CD4-positive, alpha-beta T cell (primary cell): ENCODE measurements around the gene ITGA2B. TPM values are rescaled to one million over a fixed set of nuclear protein-coding genes. Genes with fewer than 3 reads are reported as not detected.

Experiments
- ATAC-seq: fragments of 200-7000 bp; cut with Tn5 transposase; one replicate; pipeline ENCODE4 v1.10.0; 2022; ENCODE audit warnings: mild to moderate bottlenecking; ENCODE audit not compliant: poor library complexity
- CTCF ChIA-PET: fragments of 350-600 bp; sonication (Branson Sonifier 250); formaldehyde crosslinking; loops from one replicate; lab custom pipeline; 2021; ENCODE audit warnings: antibody characterized with exemption, inconsistent platforms; lab: Charles Lee
- POLR2A ChIA-PET: fragments of 350-600 bp; sonication (Branson Sonifier 250); formaldehyde crosslinking; loops from one replicate; lab custom pipeline; 2021; ENCODE audit warnings: antibody characterized with exemption, inconsistent platforms; lab: Charles Lee
- DNase-seq, 14 experiments: peaks; one replicate each; pipeline ENCODE4 v3.0.0-alpha.2; 2013 to 2020; ENCODE audit warnings: mixed read lengths in 2 of 14
- H3K27ac ChIP-seq, 2 donors: one replicate each; pipeline versions ENCODE4 v1.5.1 to v1.7.0; 2013; ENCODE audit warnings: low read length in 2 of 2, low read depth in 1 of 2, mild to moderate bottlenecking in 1 of 2
- H3K27me3 ChIP-seq, 2 experiments: 1 replicate in 1 of 2; 2 replicates in 1 of 2; pipeline versions ENCODE4 v1.6.1 to v1.7.0; 2013; ENCODE audit warnings: low read length in 2 of 2, control low read depth in 1 of 2, mild to moderate bottlenecking in 1 of 2, moderate library complexity in 1 of 2; ENCODE audit not compliant: insufficient read depth in 2 of 2, control insufficient read depth in 1 of 2
- H3K36me3 ChIP-seq: one replicate; pipeline ENCODE4 v1.6.1; 2013; ENCODE audit warnings: low read length, control low read depth; ENCODE audit not compliant: insufficient read depth
- H3K4me1 ChIP-seq: one replicate; pipeline ENCODE4 v1.6.1; 2013; ENCODE audit warnings: low read length, control low read depth; ENCODE audit not compliant: insufficient read depth
- H3K4me3 ChIP-seq: one replicate; pipeline ENCODE4 v1.5.1; 2013; ENCODE audit warnings: mild to moderate bottlenecking, low read length, moderate library complexity
- H3K9me3 ChIP-seq, 2 experiments: 1 replicate in 1 of 2; 2 replicates in 1 of 2; pipeline versions ENCODE4 v1.6.1 to v1.7.0; 2013; ENCODE audit warnings: low read length in 2 of 2, mild to moderate bottlenecking in 2 of 2, control low read depth in 1 of 2, moderate library complexity in 1 of 2; ENCODE audit not compliant: control insufficient read depth in 1 of 2, insufficient read depth in 1 of 2
- H3K27ac Mint-ChIP-seq: one replicate; pipeline ENCODE4 v1.8.0; 2020; ENCODE audit warnings: mixed read lengths
- H3K27me3 Mint-ChIP-seq: one replicate; pipeline ENCODE4 v1.8.0; 2021; ENCODE audit warnings: mixed read lengths
- H3K36me3 Mint-ChIP-seq: one replicate; pipeline ENCODE4 v1.8.0; 2021; ENCODE audit warnings: low read depth, mixed read lengths
- H3K4me1 Mint-ChIP-seq: one replicate; pipeline ENCODE4 v1.8.0; 2021; ENCODE audit warnings: low read depth, mixed read lengths
- H3K4me3 Mint-ChIP-seq: one replicate; pipeline ENCODE4 v1.8.0; 2020; ENCODE audit warnings: mild to moderate bottlenecking, mixed read lengths
- H3K9me3 Mint-ChIP-seq: one replicate; pipeline ENCODE4 v1.8.0; 2020; ENCODE audit warnings: mixed read lengths
- CTCF ChIP-seq: fragments of 200-600 bp; IDR thresholded peaks from one replicate; pipeline ENCODE4 v1.8.0; 2022; ENCODE audit warnings: antibody characterized with exemption, mild to moderate bottlenecking
- intact Hi-C, 2 experiments: fragments of 100-400 bp; cut with DNase I in 1 of 2; cut with micrococcal nuclease in 1 of 2; formaldehyde crosslinking; loops; one replicate each; pipeline versions ENCODE4 v1.15.1 to v1.9.0; 2023 to 2025; cut with DNase I, micrococcal nuclease
- total RNA-seq, 174 experiments: library from RNA in 2 of 174; stranded (reverse) in 2 of 174; gene quantifications; one replicate each; pipeline ENCODE4 v1.2.3 and lab custom pipeline; 2021 to 2026

Gene ITGA2B
- total RNA-seq, 2 experiments from 2014 or later: 0.85 to 0.87 TPM

- Histone ChIP-seq H3K4me3 (peak overlapping the region; percentile 66), H3K4me1 (peaks cover 21% of the 10 kb centered on the region), H3K27ac (no peak overlapping the region), H3K36me3 (no peaks in the 10 kb centered on the region), H3K9me3 (peaks cover 0 to 6% of the 10 kb centered on the region in 2 experiments), H3K27me3 (peaks cover 9 to 18% of the 10 kb centered on the region in 2 experiments)
- peak; percentile 69 to 92 (median 81) for DNase-seq
- intact Hi-C loops: no loop called here
- H3K4me3 Mint-ChIP-seq: peak overlapping the region; percentile 84
- peaks cover 26% of the 10 kb centered on the region for H3K27me3 Mint-ChIP-seq
- TF ChIP-seq CTCF: no peak
- no peak overlapping the region for H3K27ac Mint-ChIP-seq
- POLR2A ChIA-PET: interaction anchor here (2.1 kb wide), 1 partner anchor 11 kb away, joined by 7 read pairs; no protein-coding TSS in a partner anchor
- peak; percentile 93 for ATAC-seq
- H3K9me3 Mint-ChIP-seq: no peaks in the 10 kb centered on the region
- H3K36me3 Mint-ChIP-seq: no peaks in the 10 kb centered on the region
- CTCF ChIA-PET: interaction anchor here (0.6 to 1.4 kb wide), 4 partner anchors 13 to 390 kb away, joined by 3 to 5 read pairs (median 4); partner anchors contain the start of genes FAM171A2 and GPATCH8
- peaks cover 12% of the 10 kb centered on the region for H3K4me1 Mint-ChIP-seq
Measured at GRCh38 chr17:44385287-44386181, 3.9 kb downstream of the ITGA2B start.

DNA sequence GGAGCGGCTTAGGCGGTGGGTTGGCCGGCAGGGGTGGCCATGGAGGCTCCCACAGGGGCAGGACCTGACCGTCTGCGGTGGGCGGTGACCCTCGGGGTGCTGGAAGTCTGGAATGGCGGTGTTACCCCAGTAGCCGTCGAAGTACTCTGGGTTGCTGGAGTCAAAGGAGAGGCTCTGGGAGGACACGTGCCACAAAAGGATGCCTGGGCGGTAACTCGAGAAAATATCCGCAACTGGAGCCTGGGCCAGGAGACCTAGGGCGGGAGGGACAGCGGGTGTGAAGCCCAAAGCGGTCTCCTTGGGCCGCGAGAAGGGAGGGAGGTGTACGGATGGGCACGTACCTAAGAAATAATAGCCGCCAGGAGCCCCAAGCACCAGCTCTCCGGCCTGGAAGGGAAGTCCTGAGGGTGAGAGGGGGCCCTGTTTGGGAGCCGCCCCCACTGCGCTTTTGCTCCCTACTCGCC lies 4.6 kb downstream of the ITGA2B start:
- no peak overlapping the region for H3K27ac ChIP-seq

More for the DNA sequence above, 4.6 kb downstream of the ITGA2B start:
- H3K9me3 Mint-ChIP-seq: no peaks in the 10 kb centered on the region
- Histone ChIP-seq H3K4me3 (peak overlapping the region; percentile 66), H3K27me3 (peaks cover 9 to 18% of the 10 kb centered on the region in 2 experiments), H3K36me3 (no peaks in the 10 kb centered on the region), H3K9me3 (peaks cover 0 to 6% of the 10 kb centered on the region in 2 experiments), H3K4me1 (peaks cover 21% of the 10 kb centered on the region)
- no peak for DNase-seq
- no peak for TF ChIP-seq CTCF
- no peak overlapping the region for H3K27ac Mint-ChIP-seq
- peak; percentile 3 for ATAC-seq
- CTCF ChIA-PET: interaction anchor here (0.6 to 1.4 kb wide), 4 partner anchors 14 to 391 kb away, joined by 3 to 5 read pairs (median 4); partner anchors contain the start of genes FAM171A2 and GPATCH8
- no peaks in the 10 kb centered on the region for H3K36me3 Mint-ChIP-seq
- POLR2A ChIA-PET: interaction anchor here (2.1 kb wide), 1 partner anchor 12 kb away, joined by 7 read pairs; no protein-coding TSS in a partner anchor
- intact Hi-C loops: no loop called here
- H3K27me3 Mint-ChIP-seq: peaks cover 26% of the 10 kb centered on the region
- peak overlapping the region; percentile 84 for H3K4me3 Mint-ChIP-seq
- peaks cover 12% of the 10 kb centered on the region for H3K4me1 Mint-ChIP-seq
